Smooth muscle cell (in vitro differentiated cells): ENCODE measurements around the gene MESD. TPM values are rescaled to one million over a fixed set of nuclear protein-coding genes. Genes with fewer than 3 reads are reported as not detected.
A peak's percentile ranks its signal among the peaks of the same experiment; 100 is the strongest.

Experiments
- DNase-seq: peaks from one replicate; lab custom pipeline; 2025; ENCODE audit not compliant: unreplicated experiment; lab: John Stamatoyannopoulos, UW
- H2AFZ ChIP-seq: fragments of 200-600 bp; sonication (generic); 2 replicates; pipeline ENCODE4 v1.6.0; 2016; ENCODE audit warnings: antibody characterized with exemption, low read depth, mild to moderate bottlenecking
- H3F3A ChIP-seq: fragments of 200-600 bp; sonication (generic); 2 replicates; pipeline ENCODE4 v1.6.0; 2017; ENCODE audit warnings: antibody characterized with exemption, low read depth
- H3K27ac ChIP-seq: fragments of 200-600 bp; sonication (generic); 2 replicates; pipeline ENCODE4 v1.5.1; 2016; ENCODE audit warnings: low read depth, mild to moderate bottlenecking
- H3K27me3 ChIP-seq: fragments of 200-600 bp; sonication (generic); 2 replicates; pipeline ENCODE4 v1.6.1; 2016; ENCODE audit warnings: low read depth, mild to moderate bottlenecking
- H3K36me3 ChIP-seq: fragments of 200-600 bp; sonication (generic); 2 replicates; pipeline ENCODE4 v1.5.1; 2016; ENCODE audit warnings: low read depth
- H3K4me1 ChIP-seq: fragments of 200-600 bp; sonication (generic); 2 replicates; pipeline ENCODE4 v1.5.1; 2016; ENCODE audit warnings: low read depth
- H3K4me2 ChIP-seq: fragments of 200-600 bp; sonication (generic); 2 replicates; pipeline ENCODE4 v1.6.0; 2016; ENCODE audit warnings: mild to moderate bottlenecking
- H3K4me3 ChIP-seq: fragments of 200-600 bp; sonication (generic); 2 replicates; pipeline ENCODE4 v1.5.1; 2016; ENCODE audit warnings: mild to moderate bottlenecking
- H3K79me2 ChIP-seq: fragments of 200-600 bp; sonication (generic); 2 replicates; pipeline ENCODE4 v1.6.0; 2016; ENCODE audit warnings: low read depth, mild to moderate bottlenecking
- H3K9ac ChIP-seq: fragments of 200-600 bp; sonication (generic); 2 replicates; pipeline ENCODE4 v1.6.0; 2016; ENCODE audit warnings: low read depth
- H3K9me3 ChIP-seq: fragments of 200-600 bp; sonication (generic); replicated peaks from 2 replicates; pipeline ENCODE4 v1.5.1; 2016; ENCODE audit warnings: low read depth
- H4K20me1 ChIP-seq: fragments of 200-600 bp; sonication (generic); 2 replicates; pipeline ENCODE4 v1.6.0; 2016; ENCODE audit warnings: low read depth
- WGBS: methylation state at CpG from one replicate; pipeline ENCODE4 v1.1.7; 2016; ENCODE audit warnings: low lambda C conversion rate; 5-methylcytosine and 5-hydroxymethylcytosine counted together
- polyA plus RNA-seq: library from polyadenylated mRNA; unstranded; fragments of >200 nt; fragmentation: Nextera tagmentation; extraction: Ambion mirVana; gene quantifications from 2 replicates; pipeline ENCODE4 v1.2.1, GENCODE V29; 2016
- total RNA-seq: library from RNA; depleted of rRNA; stranded (reverse); fragments of >200 nt; gene quantifications from 2 replicates; pipeline ENCODE4 v1.2.3, GENCODE V29; 2014
- TF ChIP-seq, protein P1 (sequence below): fragments of 200-600 bp; sonication (generic); IDR thresholded peaks from 2 replicates; pipeline ENCODE4 v1.5.1; 2017; ENCODE audit warnings: borderline replicate concordance, mild to moderate bottlenecking, antibody characterized with exemption; ENCODE audit not compliant: insufficient read depth, poor library complexity, severe bottlenecking

The MESD gene
- total and polyA plus RNA-seq, 2 experiments from 2014 or later = 20.1 to 41.4 TPM

DNA sequence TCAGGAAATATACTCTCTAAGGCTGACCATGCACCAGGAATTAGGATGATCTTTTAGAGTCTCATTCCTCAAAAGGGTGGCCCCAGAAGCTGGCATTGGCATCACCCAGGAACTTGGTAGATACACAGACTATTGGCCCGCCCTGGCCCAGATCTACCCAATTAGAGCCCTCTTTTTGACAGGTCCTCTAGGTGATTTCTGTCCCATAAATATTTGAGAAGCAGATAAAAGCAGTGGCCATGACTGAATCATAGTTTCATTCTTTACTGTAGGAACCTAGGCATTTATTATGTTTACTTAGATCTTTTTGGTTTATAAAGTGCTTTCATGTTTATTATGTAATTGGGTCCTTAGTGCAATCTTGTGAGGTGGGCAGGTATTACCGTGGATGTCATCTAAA lies 18.7 kb upstream of the MESD start:
- Histone ChIP-seq H3K4me3 (no peak overlapping the region), H4K20me1 (peaks cover 45% of the 10 kb centered on the region), H3K4me2 (no peak overlapping the region), H3K27me3 (no peaks in the 10 kb centered on the region), H3F3A (no peaks in the 10 kb centered on the region), H3K36me3 (no peaks in the 10 kb centered on the region), H3K27ac (no peak overlapping the region), H3K79me2 (peaks cover 30% of the 10 kb centered on the region), H3K4me1 (no peaks in the 10 kb centered on the region), H2AFZ (no peak overlapping the region), H3K9ac (no peak overlapping the region), H3K9me3 (no peaks in the 10 kb centered on the region)
- DNase-seq = no peak
- WGBS = 100% methylated on average over 2 of the region's 2 CpGs
- TF ChIP-seq, protein P1, sequence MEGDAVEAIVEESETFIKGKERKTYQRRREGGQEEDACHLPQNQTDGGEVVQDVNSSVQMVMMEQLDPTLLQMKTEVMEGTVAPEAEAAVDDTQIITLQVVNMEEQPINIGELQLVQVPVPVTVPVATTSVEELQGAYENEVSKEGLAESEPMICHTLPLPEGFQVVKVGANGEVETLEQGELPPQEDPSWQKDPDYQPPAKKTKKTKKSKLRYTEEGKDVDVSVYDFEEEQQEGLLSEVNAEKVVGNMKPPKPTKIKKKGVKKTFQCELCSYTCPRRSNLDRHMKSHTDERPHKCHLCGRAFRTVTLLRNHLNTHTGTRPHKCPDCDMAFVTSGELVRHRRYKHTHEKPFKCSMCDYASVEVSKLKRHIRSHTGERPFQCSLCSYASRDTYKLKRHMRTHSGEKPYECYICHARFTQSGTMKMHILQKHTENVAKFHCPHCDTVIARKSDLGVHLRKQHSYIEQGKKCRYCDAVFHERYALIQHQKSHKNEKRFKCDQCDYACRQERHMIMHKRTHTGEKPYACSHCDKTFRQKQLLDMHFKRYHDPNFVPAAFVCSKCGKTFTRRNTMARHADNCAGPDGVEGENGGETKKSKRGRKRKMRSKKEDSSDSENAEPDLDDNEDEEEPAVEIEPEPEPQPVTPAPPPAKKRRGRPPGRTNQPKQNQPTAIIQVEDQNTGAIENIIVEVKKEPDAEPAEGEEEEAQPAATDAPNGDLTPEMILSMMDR = no peak

DNA sequence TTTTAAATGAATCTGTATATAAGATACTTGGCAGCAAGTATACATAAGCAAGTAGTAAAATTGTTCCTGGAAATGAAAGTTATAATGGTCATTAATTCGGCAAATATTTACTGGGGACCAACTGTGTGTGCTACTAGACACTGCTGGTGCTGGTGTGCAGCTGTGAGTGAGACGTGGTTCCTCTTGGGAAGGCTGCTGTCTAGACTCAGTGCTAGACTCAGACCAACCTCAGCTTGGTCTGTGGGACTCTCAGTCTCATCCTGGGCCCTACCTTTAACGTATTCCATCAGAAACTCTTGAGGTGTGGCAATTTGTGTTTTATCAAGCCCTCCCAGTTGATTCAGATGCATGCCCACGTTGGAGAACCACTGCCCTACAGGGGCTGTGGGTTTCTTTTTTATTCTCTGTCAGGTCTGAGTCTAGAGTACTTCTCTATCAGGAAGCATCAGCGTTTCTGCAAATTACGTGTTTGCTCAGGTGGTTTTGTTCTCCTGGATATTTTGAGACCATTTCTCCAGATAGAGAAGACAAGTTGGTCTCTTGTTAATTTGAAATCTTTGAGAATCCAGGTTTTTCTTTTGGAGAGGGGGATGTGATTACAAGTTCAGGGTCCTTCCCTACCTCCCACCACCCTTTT lies 17.9 kb upstream of the MESD start:
- 95% methylated on average over 6 of the region's 6 CpGs for WGBS
- H3K27me3 ChIP-seq = no peaks in the 10 kb centered on the region
- peaks cover 38% of the 10 kb centered on the region for H3K79me2 ChIP-seq

DNA sequence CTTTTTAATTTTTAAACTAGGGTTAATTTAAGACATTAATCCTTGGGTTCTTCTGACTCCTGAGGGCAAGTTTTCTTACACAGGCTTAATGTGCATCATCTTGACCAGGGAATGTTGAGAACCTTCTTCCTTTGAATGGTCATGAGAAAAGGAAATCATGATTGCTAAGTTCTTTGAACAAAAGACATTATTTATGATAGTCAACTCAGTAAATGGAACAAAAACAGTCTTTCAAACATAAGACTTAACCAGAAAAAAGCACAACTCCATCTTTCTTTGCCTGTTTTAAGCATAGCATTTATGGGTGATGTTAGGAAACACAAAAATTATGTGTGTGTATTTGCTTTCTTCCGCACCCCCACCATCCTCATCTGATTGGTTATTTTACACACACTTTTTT lies 16.5 kb upstream of the MESD start:
- peaks cover 60% of the 10 kb centered on the region for H4K20me1 ChIP-seq
- H3K79me2 ChIP-seq = peaks cover 49% of the 10 kb centered on the region

More for the DNA sequence above, 17.9 kb upstream of the MESD start:
- no peak for DNase-seq
- Histone ChIP-seq H4K20me1 (peaks cover 53% of the 10 kb centered on the region), H3K4me1 (no peaks in the 10 kb centered on the region), H3K4me3 (no peak overlapping the region), H3K36me3 (no peaks in the 10 kb centered on the region), H2AFZ (no peak overlapping the region), H3K9ac (no peak overlapping the region), H3K27ac (no peak overlapping the region), H3K4me2 (no peak overlapping the region), H3K9me3 (no peaks in the 10 kb centered on the region), H3F3A (no peaks in the 10 kb centered on the region)
- TF ChIP-seq, protein P1 = no peak

DNA sequence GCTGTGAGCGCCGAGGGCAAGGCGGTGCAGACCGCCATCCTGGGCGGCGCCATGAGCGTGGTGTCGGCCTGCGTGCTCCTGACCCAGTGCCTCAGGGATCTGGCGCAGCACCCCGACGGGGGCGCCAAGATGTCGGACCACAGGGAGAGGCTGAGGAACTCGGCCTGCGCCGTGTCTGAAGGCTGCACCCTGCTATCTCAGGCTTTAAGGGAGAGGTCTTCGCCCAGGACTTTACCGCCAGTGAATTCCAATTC lies 13.4 kb upstream of the MESD start:
- H3K36me3 ChIP-seq = no peaks in the 10 kb centered on the region
- H3K9me3 ChIP-seq = no peaks in the 10 kb centered on the region

More for the DNA sequence above, 16.5 kb upstream of the MESD start:
- Histone ChIP-seq H3F3A (no peaks in the 10 kb centered on the region), H3K4me3 (no peak overlapping the region), H3K27ac (no peak overlapping the region), H3K9ac (no peak overlapping the region), H3K36me3 (no peaks in the 10 kb centered on the region), H3K4me1 (no peaks in the 10 kb centered on the region), H3K27me3 (no peaks in the 10 kb centered on the region), H3K4me2 (no peak overlapping the region), H3K9me3 (no peaks in the 10 kb centered on the region), H2AFZ (no peak overlapping the region)
- WGBS = 100% methylated on average over 1 of the region's 1 CpG
- DNase-seq = no peak
- TF ChIP-seq, protein P1 = no peak

More for the DNA sequence above, 13.4 kb upstream of the MESD start:
- no peaks in the 10 kb centered on the region for H3F3A ChIP-seq
- peaks cover 49% of the 10 kb centered on the region for H3K79me2 ChIP-seq
- H3K4me2 ChIP-seq = peak overlapping the region; percentile 85
- no peak overlapping the region for H3K9ac ChIP-seq
- H2AFZ ChIP-seq = no peak overlapping the region
- no peak overlapping the region for H3K27ac ChIP-seq
- DNase-seq = no peak
- peaks cover 60% of the 10 kb centered on the region for H4K20me1 ChIP-seq
- WGBS = 93% methylated on average over 18 of the region's 19 CpGs
- peak overlapping the region; percentile 99 for H3K4me3 ChIP-seq
- no peaks in the 10 kb centered on the region for H3K4me1 ChIP-seq
- no peaks in the 10 kb centered on the region for H3K27me3 ChIP-seq
- TF ChIP-seq, protein P1 = no peak
